Uterus (tissue), 4 donors: Measurements from ENCODE around the gene RABGAP1L. TPM values are rescaled to one million over a fixed set of nuclear protein-coding genes. Genes with fewer than 3 reads are reported as not detected.

ENCODE experiments used
- DNase-seq, 2 donors: peaks; one replicate each; pipeline ENCODE4 v3.0.0-alpha.2; 2019 to 2020
- H3K27ac ChIP-seq, 2 donors: fragments of 200-600 bp; sonication (generic); 1 replicate in 1 of 2; 2 replicates in 1 of 2; pipeline ENCODE4 v1.5.1; 2016 to 2018
- H3K27me3 ChIP-seq, 2 donors: fragments of 200-600 bp; sonication (generic); one replicate each; pipeline ENCODE4 v1.5.1; 2018 to 2019; ENCODE audit warnings: control low read depth in 1 of 2
- H3K36me3 ChIP-seq, 2 donors: fragments of 200-600 bp; sonication (generic); one replicate each; pipeline ENCODE4 v1.5.1; 2019; ENCODE audit warnings: control low read depth in 1 of 2
- H3K4me1 ChIP-seq, 2 donors: fragments of 200-600 bp; sonication (generic); one replicate each; pipeline ENCODE4 v1.5.1; 2018 to 2019; ENCODE audit warnings: control low read depth in 1 of 2
- H3K4me3 ChIP-seq, 2 donors: fragments of 200-600 bp; sonication (generic); 1 replicate in 1 of 2; 2 replicates in 1 of 2; pipeline ENCODE4 v1.5.1; 2018 to 2019; ENCODE audit warnings: mild to moderate bottlenecking in 1 of 2
- H3K9me3 ChIP-seq, 2 donors: fragments of 200-600 bp; sonication (generic); one replicate each; pipeline ENCODE4 v1.5.1; 2019; ENCODE audit warnings: control low read depth in 1 of 2
- CTCF ChIP-seq, 4 experiments: fragments of 200-600 bp in 2 of 4; fragments of 450-650 bp in 2 of 4; sonication (generic) in 2 of 4; IDR thresholded peaks; one replicate each; pipeline ENCODE4 v1.5.1; 2016 to 2019; ENCODE audit warnings: antibody characterized with exemption in 4 of 4, mild to moderate bottlenecking in 2 of 4, moderate library complexity in 1 of 4
- POLR2A ChIP-seq, 2 donors: fragments of 450-650 bp; IDR thresholded peaks; one replicate each; pipeline ENCODE4 v1.6.1; 2016; ENCODE audit warnings: antibody characterized with exemption in 2 of 2, mild to moderate bottlenecking in 1 of 2, moderate library complexity in 1 of 2
- intact Hi-C: fragments of 100-400 bp; cut with DNase I; formaldehyde crosslinking; loops from one replicate; pipeline ENCODE4 v1.15.1; 2023; ENCODE audit warnings: low total_unique reads
- total RNA-seq, 4 donors: library from RNA; depleted of rRNA in 3 of 4; stranded (reverse); fragments of >200 nt in 3 of 4; gene quantifications; one replicate each; pipeline versions ENCODE4 v1.1.0 to v1.2.4, GENCODE V29; 2014 to 2023
- donor health status: DM: yes; HTN: yes; CAD: no.

The RABGAP1L gene
- total RNA-seq, 4 donors from 2014 or later = 19.1 to 93.7 (median 35.1) TPM

- no peaks in the 10 kb centered on the region for H3K36me3 ChIP-seq
- no peaks in the 10 kb centered on the region for H3K9me3 ChIP-seq
- H3K27ac ChIP-seq = no peak overlapping the region
- TF ChIP-seq POLR2A (IDR thresholded peaks at IDR 0.05) (no peak), CTCF (IDR thresholded peaks at IDR 0.05) (no peak)
- peaks cover 0 to 7% of the 10 kb centered on the region in 2 donors for H3K4me1 ChIP-seq
- DNase-seq = no peak
- no peaks in the 10 kb centered on the region for H3K27me3 ChIP-seq
- no peak overlapping the region for H3K4me3 ChIP-seq
- intact Hi-C loops = no loop called here
Observed at GRCh38 chr1:175005085-175005783, 845.9 kb downstream of the RABGAP1L start.

- Histone ChIP-seq H3K4me3 (no peak overlapping the region), H3K27ac (no peak overlapping the region), H3K9me3 (no peaks in the 10 kb centered on the region), H3K36me3 (no peaks in the 10 kb centered on the region), H3K27me3 (no peaks in the 10 kb centered on the region), H3K4me1 (no peaks in the 10 kb centered on the region)
- no peak for TF ChIP-seq POLR2A (IDR thresholded peaks at IDR 0.05)
- no peak for TF ChIP-seq CTCF (IDR thresholded peaks at IDR 0.05)
- intact Hi-C loops = no loop called here
- no peak for DNase-seq
Observed at GRCh38 chr1:175009532-175009931, 850.2 kb downstream of the RABGAP1L start.

GRCh38 chr1:175013445-175013844 is 854.1 kb downstream of the RABGAP1L start:
- DNase-seq = no peak
- H3K36me3 ChIP-seq = no peaks in the 10 kb centered on the region

GRCh38 chr1:175015243-175015642 is 855.9 kb downstream of the RABGAP1L start:
- Histone ChIP-seq H3K4me1 (no peaks in the 10 kb centered on the region), H3K36me3 (no peaks in the 10 kb centered on the region), H3K4me3 (no peak overlapping the region), H3K9me3 (no peaks in the 10 kb centered on the region), H3K27ac (no peak overlapping the region), H3K27me3 (no peaks in the 10 kb centered on the region)
- intact Hi-C loops = no loop called here
- no peak for DNase-seq
- TF ChIP-seq POLR2A (IDR thresholded peaks at IDR 0.05) (no peak), CTCF (IDR thresholded peaks at IDR 0.05) (no peak)

More at GRCh38 chr1:175013445-175013844, 854.1 kb downstream of the RABGAP1L start:
- no peaks in the 10 kb centered on the region for H3K4me1 ChIP-seq
- no peaks in the 10 kb centered on the region for H3K27me3 ChIP-seq
- H3K27ac ChIP-seq = no peak overlapping the region
- no peak overlapping the region for H3K4me3 ChIP-seq
- no peaks in the 10 kb centered on the region for H3K9me3 ChIP-seq
- no peak for TF ChIP-seq CTCF (IDR thresholded peaks at IDR 0.05)
- intact Hi-C loops = no loop called here

GRCh38 chr1:175019524-175019923 is 860.2 kb downstream of the RABGAP1L start:
- intact Hi-C loops = no loop called here
- Histone ChIP-seq H3K4me3 (no peak overlapping the region), H3K4me1 (peaks cover 0 to 8% of the 10 kb centered on the region in 2 donors), H3K9me3 (no peaks in the 10 kb centered on the region), H3K36me3 (no peaks in the 10 kb centered on the region), H3K27ac (no peak overlapping the region), H3K27me3 (no peaks in the 10 kb centered on the region)
- TF ChIP-seq POLR2A (IDR thresholded peaks at IDR 0.05) (no peak), CTCF (IDR thresholded peaks at IDR 0.05) (no peak)
- no peak for DNase-seq
